ENCODE results near the gene KIRREL1.

The KIRREL1 gene

DNA sequence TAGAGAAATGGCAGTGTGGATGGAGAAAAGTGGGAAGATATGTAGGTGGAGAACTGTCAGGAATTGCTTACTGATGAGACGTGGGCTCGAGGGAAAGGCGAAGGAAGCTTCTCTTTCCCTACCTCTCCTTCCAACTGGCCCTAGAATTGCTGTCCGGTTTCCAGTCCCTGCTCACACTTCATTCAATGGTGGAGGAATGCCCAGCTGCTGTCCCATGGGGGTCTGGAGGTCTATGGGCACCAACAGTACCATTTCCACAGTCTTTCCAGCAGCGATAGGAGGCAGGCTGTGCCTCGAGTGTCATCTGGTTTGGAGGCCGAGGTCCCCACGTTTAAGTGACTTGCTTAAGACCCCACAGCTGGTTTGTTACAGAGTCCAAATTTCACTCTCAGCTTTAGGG is 155.7 kb downstream of the KIRREL1 start:
- ChIA-PET CTCF (no interaction called here), POLR2A (no interaction called here)
- Histone ChIP-seq H3K27ac (ENCODE audit: insufficient read depth in 1 of 2, low read depth in 1 of 2, low read length in 2 of 2, poor library complexity in 1 of 2, severe bottlenecking in 2 of 2) (no peak overlapping the region), H3K27me3 (replicated peaks in 2 of 5; ENCODE audit: control insufficient read depth in 4 of 5, insufficient read depth in 5 of 5, low read length in 4 of 5) (no peaks in the 10 kb centered on the region), H3K36me3 (ENCODE audit: control insufficient read depth in 4 of 4, insufficient read depth in 4 of 4, low read length in 3 of 4) (no peaks in the 10 kb centered on the region), H3K4me1 (ENCODE audit: control extremely low read depth in 1 of 4, control insufficient read depth in 4 of 4, insufficient read depth in 4 of 4, low read length in 3 of 4) (peaks cover 7 to 26% (median 19%) of the 10 kb centered on the region in 4 experiments), H3K9me3 (ENCODE audit: control extremely low read depth in 1 of 5, control insufficient read depth in 4 of 5, insufficient read depth in 2 of 5, low read depth in 1 of 5, low read length in 4 of 5) (peaks cover 0 to 3% (median 0%) of the 10 kb centered on the region in 5 experiments), H3K4me3 (ENCODE audit: control insufficient read depth in 1 of 7, extremely low read depth in 1 of 7, insufficient read depth in 4 of 7, low read depth in 2 of 7, low read length in 6 of 7) (peak overlapping the region in 6 of 7 experiments; percentile 62 to 89 (median 79))
- no peak for DNase-seq
- WGBS (ENCODE audit: insufficient coverage): 71% methylated on average over 8 of the region's 8 CpGs
